ENCODE measurements around the gene KIF14. TPM values are rescaled to one million over a fixed set of nuclear protein-coding genes. Genes with fewer than 3 reads are reported as not detected.
A peak's percentile ranks its signal among the peaks of the same experiment; 100 is the strongest.

The KIF14 gene
- total and polyA plus RNA-seq, 2 donors (not counting 1 experiment from before 2014, with no cell fraction given): 2.2 to 4.0 TPM

- H3K9ac ChIP-seq (ENCODE audit: insufficient read depth, low read length): peak overlapping the region; percentile 23
- H2AFZ ChIP-seq (ENCODE audit: low read length): peak overlapping the region; percentile 49
- H4K20me1 ChIP-seq (ENCODE audit: control insufficient read depth, extremely low read depth, insufficient read depth, low read length): no peaks in the 10 kb centered on the region
- peaks cover 3% of the 10 kb centered on the region for H3K4me1 ChIP-seq (ENCODE audit: control insufficient read depth, extremely low read depth, insufficient read depth, low read length)
- H3K9me3 ChIP-seq (ENCODE audit: control insufficient read depth, insufficient read depth, low read depth, low read length): no peaks in the 10 kb centered on the region
- peak; percentile 91 to 93 for DNase-seq (ENCODE audit: low read depth in 2 of 2)
- H3K27me3 ChIP-seq (ENCODE audit: control insufficient read depth, insufficient read depth, low read length): no peaks in the 10 kb centered on the region
- peak overlapping the region; percentile 64 for H3K4me2 ChIP-seq (ENCODE audit: extremely low read depth, insufficient read depth, low read length)
- no peaks in the 10 kb centered on the region for H3K79me2 ChIP-seq (ENCODE audit: control insufficient read depth, insufficient read depth, low read length)
- no peak for TF ChIP-seq CTCF (conservative IDR thresholded peaks at IDR 0.05 in 1 of 2, IDR thresholded peaks at IDR 0.05 in 1 of 2; ENCODE audit: low read depth in 1 of 2, low read length in 2 of 2)
- TF ChIP-seq EZH2 (IDR thresholded peaks at IDR 0.05; ENCODE audit: low read length, missing control alignments): no peak
- peak overlapping the region; percentile 63 for H3K27ac ChIP-seq (ENCODE audit: insufficient read depth, low read length)
- H3K4me3 ChIP-seq (replicated peaks in 1 of 4; ENCODE audit: control extremely low read depth in 1 of 4, insufficient read depth in 1 of 4, low read depth in 3 of 4, low read length in 4 of 4): no peak overlapping the region
- H3K36me3 ChIP-seq (ENCODE audit: control insufficient read depth, insufficient read depth, low read length): no peaks in the 10 kb centered on the region
These were observed 108.4 kb downstream of the KIF14 start for GRCh38 chr1:200512191-200512590.

- Histone ChIP-seq H3K9ac (ENCODE audit: insufficient read depth, low read length) (no peak overlapping the region), H3K4me2 (ENCODE audit: extremely low read depth, insufficient read depth, low read length) (peak overlapping the region; percentile 27), H3K9me3 (ENCODE audit: control insufficient read depth, insufficient read depth, low read depth, low read length) (no peaks in the 10 kb centered on the region), H3K27me3 (ENCODE audit: control insufficient read depth, insufficient read depth, low read length) (no peaks in the 10 kb centered on the region), H3K79me2 (ENCODE audit: control insufficient read depth, insufficient read depth, low read length) (no peaks in the 10 kb centered on the region), H3K36me3 (ENCODE audit: control insufficient read depth, insufficient read depth, low read length) (no peaks in the 10 kb centered on the region), H3K4me3 (replicated peaks in 1 of 4; ENCODE audit: control extremely low read depth in 1 of 4, insufficient read depth in 1 of 4, low read depth in 3 of 4, low read length in 4 of 4) (no peak overlapping the region), H3K4me1 (ENCODE audit: control insufficient read depth, extremely low read depth, insufficient read depth, low read length) (peaks cover 3% of the 10 kb centered on the region), H4K20me1 (ENCODE audit: control insufficient read depth, extremely low read depth, insufficient read depth, low read length) (no peaks in the 10 kb centered on the region), H2AFZ (ENCODE audit: low read length) (peak overlapping the region; percentile 23), H3K27ac (ENCODE audit: insufficient read depth, low read length) (no peak overlapping the region)
- DNase-seq (ENCODE audit: low read depth in 2 of 2): peak; percentile 67 to 92
- TF ChIP-seq CTCF (conservative IDR thresholded peaks at IDR 0.05 in 1 of 2, IDR thresholded peaks at IDR 0.05 in 1 of 2; ENCODE audit: low read depth in 1 of 2, low read length in 2 of 2) (peak; percentile 87 to 90), EZH2 (IDR thresholded peaks at IDR 0.05; ENCODE audit: low read length, missing control alignments) (no peak)
These were observed 110.3 kb downstream of the KIF14 start for GRCh38 chr1:200510228-200510623.

- no peak overlapping the region for H3K9ac ChIP-seq (ENCODE audit: insufficient read depth, low read length)
- H3K27ac ChIP-seq (ENCODE audit: insufficient read depth, low read length): no peak overlapping the region
- DNase-seq (ENCODE audit: low read depth in 2 of 2): no peak
- H2AFZ ChIP-seq (ENCODE audit: low read length): no peak overlapping the region
- H3K4me1 ChIP-seq (ENCODE audit: control insufficient read depth, extremely low read depth, insufficient read depth, low read length): no peaks in the 10 kb centered on the region
- H3K4me3 ChIP-seq (replicated peaks in 1 of 4; ENCODE audit: control extremely low read depth in 1 of 4, insufficient read depth in 1 of 4, low read depth in 3 of 4, low read length in 4 of 4): no peak overlapping the region
- H4K20me1 ChIP-seq (ENCODE audit: control insufficient read depth, extremely low read depth, insufficient read depth, low read length): no peaks in the 10 kb centered on the region
- no peaks in the 10 kb centered on the region for H3K27me3 ChIP-seq (ENCODE audit: control insufficient read depth, insufficient read depth, low read length)
- no peaks in the 10 kb centered on the region for H3K36me3 ChIP-seq (ENCODE audit: control insufficient read depth, insufficient read depth, low read length)
- no peak overlapping the region for H3K4me2 ChIP-seq (ENCODE audit: extremely low read depth, insufficient read depth, low read length)
- H3K9me3 ChIP-seq (ENCODE audit: control insufficient read depth, insufficient read depth, low read depth, low read length): no peaks in the 10 kb centered on the region
- TF ChIP-seq CTCF (conservative IDR thresholded peaks at IDR 0.05 in 1 of 2, IDR thresholded peaks at IDR 0.05 in 1 of 2; ENCODE audit: low read depth in 1 of 2, low read length in 2 of 2) (no peak), EZH2 (IDR thresholded peaks at IDR 0.05; ENCODE audit: low read length, missing control alignments) (no peak)
- H3K79me2 ChIP-seq (ENCODE audit: control insufficient read depth, insufficient read depth, low read length): no peaks in the 10 kb centered on the region
These were observed 114.1 kb downstream of the KIF14 start for GRCh38 chr1:200506471-200506870.
